VCaP (cell line): ENCODE data around the gene NMU.
A peak's percentile ranks its signal among the peaks of the same experiment; 100 is the strongest.
"Not testable (repeated sequence)": the region's sequence is repeated elsewhere in the genome, so short reads cannot be mapped to it uniquely, and the experiment has no call there.

Experiments used
- H3K27ac ChIP-seq: fragments of 450-650 bp; 2 replicates; pipeline ENCODE4 v1.5.1; 2017
- CTCF ChIP-seq: fragments of 450-650 bp; conservative IDR thresholded peaks from 2 replicates; pipeline ENCODE4 v1.5.1; 2017; ENCODE audit warnings: mild to moderate bottlenecking, moderate library complexity

NMU gene

GRCh38 chr4:55650483-55650882, 14.4 kb upstream of the NMU start:
- H3K27ac ChIP-seq = no peak overlapping the region
- no peak for TF ChIP-seq CTCF

GRCh38 chr4:55637272-55637820, 1.2 kb upstream of the NMU start:
- H3K27ac ChIP-seq = no peak overlapping the region
- TF ChIP-seq CTCF = no peak

- no peak for TF ChIP-seq CTCF
- peak overlapping the region; percentile 48; the same call in 1 of the 2 replicates for H3K27ac ChIP-seq
Measured at GRCh38 chr4:55636656-55636999, 530 bp upstream of the NMU start.

GRCh38 chr4:55635282-55635681, 816 bp downstream of the NMU start:
- no peak for TF ChIP-seq CTCF
- peak overlapping the region; percentile 48 for H3K27ac ChIP-seq

GRCh38 chr4:55634417-55635128, 1.5 kb downstream of the NMU start:
- no peak for TF ChIP-seq CTCF
- peak overlapping the region; percentile 48 for H3K27ac ChIP-seq

GRCh38 chr4:55633903-55634302, 2.2 kb downstream of the NMU start:
- no peak for TF ChIP-seq CTCF
- no peak overlapping the region for H3K27ac ChIP-seq

GRCh38 chr4:55625835-55626234, 10.3 kb downstream of the NMU start:
- no peak overlapping the region for H3K27ac ChIP-seq
- no peak for TF ChIP-seq CTCF

GRCh38 chr4:55624063-55624462, 12.0 kb downstream of the NMU start:
- H3K27ac ChIP-seq = not testable (repeated sequence)
